ENCODE results near the gene EIF3D. TPM values are rescaled to one million over a fixed set of nuclear protein-coding genes. Genes with fewer than 3 reads are reported as not detected.

EIF3D gene
- total and polyA plus RNA-seq, 9 donors: 166 to 351 (median 224) TPM

DNA sequence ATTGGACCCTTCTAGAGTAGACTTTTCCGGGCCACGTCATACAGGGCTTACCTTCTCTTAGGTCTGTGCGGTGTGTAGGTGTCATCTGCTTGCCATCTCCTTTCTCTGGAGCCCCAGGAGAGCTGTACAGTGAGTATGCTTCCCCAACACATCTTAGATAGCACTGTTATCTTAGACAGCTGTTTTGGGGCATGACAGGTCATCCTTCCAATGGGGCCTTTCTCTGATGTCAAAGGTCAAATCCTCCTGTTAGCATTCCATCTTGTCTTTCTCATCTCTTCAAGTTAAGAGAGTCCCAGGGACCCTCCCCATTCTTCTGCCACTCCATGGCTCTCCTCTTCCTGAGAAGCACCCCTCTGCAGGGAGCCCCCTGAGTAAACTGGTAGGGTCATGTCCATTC, 31.0 kb upstream of the EIF3D start:
- intact Hi-C loops (cut with DNase I): no loop called here
- Histone ChIP-seq H3K36me3 (no peaks in the 10 kb centered on the region), H3K27ac (no peak overlapping the region), H3K9me3 (no peaks in the 10 kb centered on the region), H3K27me3 (no peaks in the 10 kb centered on the region), H3K4me3 (no peak overlapping the region), H3K4me1 (ENCODE audit: insufficient read depth) (no peaks in the 10 kb centered on the region)
- WGBS, 3 donors: 83 to 96% (median 88%) methylated on average over 3 of the region's 3 CpGs
- DNase-seq: no peak
- TF ChIP-seq, protein P1, sequence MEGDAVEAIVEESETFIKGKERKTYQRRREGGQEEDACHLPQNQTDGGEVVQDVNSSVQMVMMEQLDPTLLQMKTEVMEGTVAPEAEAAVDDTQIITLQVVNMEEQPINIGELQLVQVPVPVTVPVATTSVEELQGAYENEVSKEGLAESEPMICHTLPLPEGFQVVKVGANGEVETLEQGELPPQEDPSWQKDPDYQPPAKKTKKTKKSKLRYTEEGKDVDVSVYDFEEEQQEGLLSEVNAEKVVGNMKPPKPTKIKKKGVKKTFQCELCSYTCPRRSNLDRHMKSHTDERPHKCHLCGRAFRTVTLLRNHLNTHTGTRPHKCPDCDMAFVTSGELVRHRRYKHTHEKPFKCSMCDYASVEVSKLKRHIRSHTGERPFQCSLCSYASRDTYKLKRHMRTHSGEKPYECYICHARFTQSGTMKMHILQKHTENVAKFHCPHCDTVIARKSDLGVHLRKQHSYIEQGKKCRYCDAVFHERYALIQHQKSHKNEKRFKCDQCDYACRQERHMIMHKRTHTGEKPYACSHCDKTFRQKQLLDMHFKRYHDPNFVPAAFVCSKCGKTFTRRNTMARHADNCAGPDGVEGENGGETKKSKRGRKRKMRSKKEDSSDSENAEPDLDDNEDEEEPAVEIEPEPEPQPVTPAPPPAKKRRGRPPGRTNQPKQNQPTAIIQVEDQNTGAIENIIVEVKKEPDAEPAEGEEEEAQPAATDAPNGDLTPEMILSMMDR (IDR thresholded peaks at IDR 0.05): no peak
- TF ChIP-seq POLR2A (IDR thresholded peaks at IDR 0.05) (no peak), EP300 (IDR thresholded peaks at IDR 0.05) (no peak)

DNA sequence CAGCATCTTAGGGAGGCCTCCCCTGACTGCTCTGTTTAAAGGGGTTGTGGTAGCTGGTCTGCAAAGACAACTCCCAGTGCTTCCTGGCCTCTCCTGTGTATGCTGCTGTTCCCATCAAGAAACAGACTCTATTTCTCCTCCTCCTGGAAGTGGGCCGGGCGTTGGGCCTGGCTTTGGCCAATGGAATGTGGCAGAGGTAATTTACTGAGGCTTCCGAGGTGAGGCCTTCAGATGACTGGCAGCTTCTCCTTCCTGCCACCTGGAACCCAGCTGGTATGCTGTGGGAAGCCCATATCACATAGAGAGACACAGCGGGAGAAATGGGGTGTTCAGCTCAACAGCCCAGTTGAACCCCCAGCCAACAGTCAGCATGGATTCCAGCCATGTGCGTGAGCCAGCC, 25.1 kb upstream of the EIF3D start:
- Histone ChIP-seq H3K27ac (no peak overlapping the region), H3K9me3 (no peaks in the 10 kb centered on the region), H3K36me3 (no peaks in the 10 kb centered on the region), H3K4me3 (no peak overlapping the region), H3K4me1 (ENCODE audit: insufficient read depth) (no peaks in the 10 kb centered on the region), H3K27me3 (no peaks in the 10 kb centered on the region)
- intact Hi-C loops (cut with DNase I): no loop called here
- DNase-seq: no peak
- TF ChIP-seq EP300 (IDR thresholded peaks at IDR 0.05) (no peak), POLR2A (IDR thresholded peaks at IDR 0.05) (no peak)
- TF ChIP-seq, protein P1 (IDR thresholded peaks at IDR 0.05): no peak
- WGBS, 3 donors: 22 to 52% (median 30%) methylated on average over 5 of the region's 5 CpGs

DNA sequence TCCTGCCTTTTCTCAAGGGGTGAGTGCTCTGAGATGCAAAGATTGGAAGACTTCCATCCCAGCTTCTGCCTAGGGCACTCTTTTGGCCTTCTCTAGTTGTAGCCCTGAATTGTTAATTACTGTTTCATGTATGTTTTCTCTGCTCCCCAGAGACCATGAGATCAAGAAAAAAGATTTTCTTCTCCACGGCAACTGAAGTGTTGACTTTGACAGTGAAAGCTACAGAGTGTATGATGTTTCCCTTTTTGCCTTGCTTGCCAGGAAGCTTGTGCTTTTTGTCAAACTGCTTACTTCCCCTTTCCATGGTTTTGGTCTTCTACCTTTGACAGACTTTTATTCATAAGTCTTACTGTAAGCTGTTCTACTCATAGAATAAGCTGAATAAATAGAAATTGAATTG, 23.3 kb upstream of the EIF3D start:
- Histone ChIP-seq H3K36me3 (no peaks in the 10 kb centered on the region), H3K27ac (no peak overlapping the region), H3K4me1 (ENCODE audit: insufficient read depth) (no peaks in the 10 kb centered on the region), H3K4me3 (no peak overlapping the region), H3K9me3 (no peaks in the 10 kb centered on the region), H3K27me3 (no peaks in the 10 kb centered on the region)
- DNase-seq: no peak
- WGBS, 3 donors: 41 to 55% (median 55%) methylated on average over 1 of the region's 1 CpG
- TF ChIP-seq, protein P1 (IDR thresholded peaks at IDR 0.05): no peak
- TF ChIP-seq POLR2A (IDR thresholded peaks at IDR 0.05): no peak
- TF ChIP-seq EP300 (IDR thresholded peaks at IDR 0.05): no peak
- intact Hi-C loops (cut with DNase I): no loop called here

DNA sequence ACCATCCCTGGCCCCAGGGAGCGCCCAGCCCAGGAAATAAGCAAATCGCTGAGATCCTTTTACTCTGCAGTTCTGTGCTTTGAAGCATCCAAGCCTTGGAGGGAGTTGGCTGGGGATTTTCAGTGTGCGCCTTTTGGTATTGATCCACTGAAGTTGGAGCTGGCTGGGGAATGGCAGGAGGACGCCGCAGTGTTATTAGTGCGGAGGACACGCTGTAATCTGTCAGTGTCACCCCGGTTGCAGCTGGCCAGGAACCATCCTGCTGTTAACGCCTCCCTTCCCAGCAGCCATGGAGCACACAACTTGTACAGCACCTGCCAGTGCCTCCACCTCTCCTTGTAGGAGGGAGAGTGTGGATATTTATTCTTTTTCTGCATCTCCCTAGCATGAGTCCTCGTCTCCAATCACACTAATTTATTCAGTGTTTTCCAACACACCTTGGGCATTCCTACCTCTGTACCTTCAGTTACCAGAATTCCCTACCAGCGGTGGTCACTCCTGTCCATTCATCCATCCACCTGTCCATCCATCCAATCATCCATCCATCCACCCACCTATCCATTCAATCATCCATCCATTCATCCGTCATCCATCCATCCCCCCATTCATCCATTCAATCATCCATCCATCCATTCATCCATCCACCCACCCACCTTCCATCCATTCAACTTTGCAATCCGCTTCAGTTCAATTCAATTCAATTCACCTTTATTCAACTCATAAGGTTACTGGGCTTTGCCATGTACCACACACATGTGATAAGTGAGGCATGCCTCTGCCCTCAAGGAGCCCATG, 21.9 kb upstream of the EIF3D start:
- no peak overlapping the region for H3K27ac ChIP-seq
- DNase-seq: no peak
- H3K27me3 ChIP-seq: no peaks in the 10 kb centered on the region
- no peak for TF ChIP-seq EP300 (IDR thresholded peaks at IDR 0.05)
- TF ChIP-seq POLR2A (IDR thresholded peaks at IDR 0.05): no peak
- TF ChIP-seq, protein P1 (IDR thresholded peaks at IDR 0.05): no peak
- no peaks in the 10 kb centered on the region for H3K36me3 ChIP-seq
- WGBS, 3 donors: 38 to 41% (median 40%) methylated on average over 13 of the region's 13 CpGs
- intact Hi-C loops (cut with DNase I): no loop called here
- no peaks in the 10 kb centered on the region for H3K9me3 ChIP-seq
- no peak overlapping the region for H3K4me3 ChIP-seq
- H3K4me1 ChIP-seq (ENCODE audit: insufficient read depth): no peaks in the 10 kb centered on the region
